GM12891 (cell line): ENCODE data around the gene NCKAP5L.
A peak's percentile ranks its signal among the peaks of the same experiment; 100 is the strongest.

Source experiments
- PAX5 ChIP-seq: IDR thresholded peaks from 2 replicates; pipeline ENCODE4 v1.6.1; 2011; ENCODE audit warnings: low read length, moderate library complexity, mild to moderate bottlenecking; ENCODE audit not compliant: insufficient read depth, severe bottlenecking
- POLR2A ChIP-seq: IDR thresholded peaks from 2 replicates; pipeline ENCODE4 v1.6.1; 2011; ENCODE audit warnings: low read depth, low read length, control low read depth
- POLR2AphosphoS5 ChIP-seq: IDR thresholded peaks from 2 replicates; pipeline ENCODE4 v1.6.1; 2011; ENCODE audit warnings: low read depth, low read length, control low read depth
- SPI1 ChIP-seq: IDR thresholded peaks from 2 replicates; pipeline ENCODE4 v1.6.1; 2011; ENCODE audit warnings: low read depth, low read length, control low read depth
- TAF1 ChIP-seq: IDR thresholded peaks from 2 replicates; pipeline ENCODE4 v1.6.1; 2011; ENCODE audit warnings: low read depth, low read length, control low read depth

GRCh38 chr12:49776858-49777257 lies 51.4 kb downstream of the NCKAP5L start:
- TF ChIP-seq TAF1 (no peak), POLR2AphosphoS5 (no peak), POLR2A (no peak), SPI1 (peak; percentile 80), PAX5 (no peak)
